Fibroblast of peridontal ligament (primary cell): ENCODE results near the gene TECR.
"Not testable (repeated sequence)": the region's sequence is repeated elsewhere in the genome, so short reads cannot be mapped to it uniquely, and the experiment has no call there.

ENCODE experiments used
- DNase-seq: peaks from one replicate; pipeline ENCODE4 v3.0.0-alpha.2; 2010; ENCODE audit errors: extremely low read depth

Gene TECR

GRCh38 chr19:14589433-14589832 lies 60.0 kb downstream of the TECR start:
- DNase-seq = not testable (repeated sequence)

- no peak for DNase-seq
These were observed 66.2 kb downstream of the TECR start for GRCh38 chr19:14595558-14595957.

DNA sequence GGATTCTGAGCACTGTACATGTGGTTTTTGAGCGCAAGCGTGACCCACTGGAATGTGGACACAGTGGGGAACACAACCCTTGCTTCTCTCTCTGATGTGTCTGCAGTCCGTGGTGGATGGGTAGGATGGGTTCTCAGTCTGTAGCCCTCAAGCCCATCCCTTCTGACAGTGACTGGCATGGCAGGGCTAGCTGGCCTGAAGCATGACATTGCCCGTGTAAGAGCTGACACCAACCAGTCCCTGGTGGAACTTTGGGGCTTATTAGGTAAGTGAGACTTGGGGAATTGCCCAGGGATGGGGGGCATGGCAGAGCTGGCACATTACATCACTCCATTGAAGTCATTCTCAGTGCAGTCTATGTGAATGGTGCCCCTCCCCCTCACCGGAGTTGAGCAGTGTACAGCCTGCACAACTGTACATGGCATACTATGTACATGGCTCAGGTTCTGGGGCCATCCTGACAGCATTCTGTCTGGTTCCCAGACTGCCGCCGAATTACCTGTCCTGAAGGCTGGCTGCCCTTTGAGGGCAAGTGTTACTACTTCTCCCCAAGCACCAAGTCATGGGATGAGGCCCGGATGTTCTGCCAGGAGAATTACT lies 70.3 kb downstream of the TECR start:
- DNase-seq = no peak

- DNase-seq = no peak
These were observed 74.6 kb downstream of the TECR start for GRCh38 chr19:14603990-14604387.

DNA sequence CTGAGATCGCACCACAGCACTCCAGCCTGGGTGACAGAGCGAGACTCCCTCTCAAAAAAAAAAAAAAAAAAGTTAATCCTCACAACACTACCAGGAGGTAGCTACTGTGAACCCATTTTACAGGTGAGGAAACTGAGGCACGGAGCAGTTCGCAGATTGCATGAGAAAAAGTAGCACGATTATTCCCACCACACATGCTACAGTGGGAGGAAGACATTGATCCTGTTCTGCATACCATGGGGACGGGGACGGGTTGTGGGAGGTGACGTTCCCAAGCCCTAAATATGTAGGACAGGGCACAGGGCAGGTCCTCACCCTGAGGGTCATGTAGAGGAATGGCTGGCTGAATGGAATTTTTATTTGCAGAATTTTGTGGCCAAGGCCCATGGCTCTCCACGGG lies 77.2 kb downstream of the TECR start:
- DNase-seq = no peak

DNA sequence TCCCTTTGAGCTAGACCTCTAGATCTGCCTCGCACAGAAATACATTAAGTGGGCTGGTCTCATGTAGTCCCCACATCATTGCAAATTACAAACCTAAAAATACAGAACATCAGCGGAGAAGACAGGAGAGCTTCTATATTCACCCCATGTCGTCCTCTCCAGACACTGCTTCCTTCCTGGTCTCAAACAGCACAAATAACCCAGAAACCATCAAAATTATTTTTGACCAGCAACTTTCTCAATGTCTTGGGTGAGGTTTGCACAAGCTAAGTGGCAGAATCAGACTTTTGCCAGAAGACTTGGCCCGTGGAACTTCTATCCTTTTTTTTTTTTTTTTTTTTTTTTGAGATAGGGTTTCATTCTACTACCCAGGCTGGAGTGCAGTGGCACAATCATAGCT lies 81.7 kb downstream of the TECR start:
- DNase-seq = no peak

GRCh38 chr19:14612242-14612641 lies 82.8 kb downstream of the TECR start:
- not testable (repeated sequence) for DNase-seq

- DNase-seq = no peak
These were observed 83.3 kb downstream of the TECR start for GRCh38 chr19:14612657-14613056.

- DNase-seq = not testable (repeated sequence)
These were observed 84.2 kb downstream of the TECR start for GRCh38 chr19:14613399-14614098.

GRCh38 chr19:14614099-14614412 lies 84.7 kb downstream of the TECR start:
- no peak for DNase-seq
